SK-N-SH (cell line): ENCODE data around the gene PSENEN. TPM values are rescaled to one million over a fixed set of nuclear protein-coding genes. Genes with fewer than 3 reads are reported as not detected.

ENCODE experiments used
- CTCF ChIA-PET: fragments of 300-600, 350-600 bp; formaldehyde crosslinking; extraction: SDS; loops from one replicate; lab custom pipeline; 2021; lab: Yijun Ruan, JAX
- POLR2A ChIA-PET: fragments of 350-600 bp; sonication (Branson Sonifier 250); formaldehyde crosslinking; extraction: SDS; loops from one replicate; lab custom pipeline; 2020; ENCODE audit warnings: antibody characterized with exemption, inconsistent platforms; lab: Yijun Ruan, JAX
- DNase-seq: peaks from one replicate; pipeline ENCODE4 v3.0.0; 2012
- H2AFZ ChIP-seq: fragments of 200-600 bp; sonication (generic); 2 replicates; pipeline ENCODE4 v1.8.1; 2016; ENCODE audit warnings: antibody characterized with exemption, mild to moderate bottlenecking, low read depth
- H3F3A ChIP-seq: fragments of 200-600 bp; sonication (generic); replicated peaks from 2 replicates; pipeline ENCODE3; 2016; ENCODE audit warnings: antibody characterized with exemption, mild to moderate bottlenecking; ENCODE audit not compliant: insufficient read depth
- H3K27ac ChIP-seq, 2 experiments: fragments of 200-500 bp in 1 of 2; fragments of 200-600 bp in 1 of 2; sonication (Bioruptor generic) in 1 of 2; sonication (generic), shearing (Covaris generic) in 1 of 2; 2 replicates each; pipeline versions ENCODE4 v1.5.1 to v1.6.1; 2014 to 2016; ENCODE audit warnings: low read depth in 2 of 2, inconsistent platforms in 1 of 2, low read length in 1 of 2, mild to moderate bottlenecking in 1 of 2, mixed read lengths in 1 of 2
- H3K27me3 ChIP-seq: fragments of 200-600 bp; sonication (generic), shearing (Covaris generic); 2 replicates; pipeline ENCODE4 v1.6.1; 2016; ENCODE audit warnings: mixed run types; ENCODE audit not compliant: insufficient read depth
- H3K36me3 ChIP-seq, 2 experiments: fragments of 200-500 bp in 1 of 2; fragments of 200-600 bp in 1 of 2; sonication (Bioruptor generic) in 1 of 2; sonication (generic) in 1 of 2; replicated peaks in 1 of 2; 2 replicates each; pipeline versions ENCODE3 to v1.5.1; 2014 to 2016; ENCODE audit warnings: low read length in 1 of 2, mild to moderate bottlenecking in 1 of 2; ENCODE audit not compliant: insufficient read depth in 2 of 2, control insufficient read depth in 1 of 2
- H3K4me1 ChIP-seq, 2 experiments: fragments of 200-500 bp in 1 of 2; fragments of 200-600 bp in 1 of 2; sonication (Bioruptor generic) in 1 of 2; sonication (generic), shearing (Covaris generic) in 1 of 2; 2 replicates each; pipeline versions ENCODE4 v1.5.1 to v1.6.1; 2014 to 2016; ENCODE audit warnings: low read depth in 1 of 2, low read length in 1 of 2, mixed run types in 1 of 2; ENCODE audit not compliant: insufficient read depth in 2 of 2, control insufficient read depth in 1 of 2
- H3K4me2 ChIP-seq: fragments of 200-600 bp; sonication (generic), shearing (Covaris generic); 2 replicates; pipeline ENCODE4 v1.6.1; 2017; ENCODE audit warnings: mixed run types
- H3K4me3 ChIP-seq, 2 experiments: fragments of 200-500 bp in 1 of 2; fragments of 200-600 bp in 1 of 2; sonication (Bioruptor generic) in 1 of 2; sonication (generic), shearing (Covaris generic) in 1 of 2; 2 replicates each; pipeline versions ENCODE4 v1.5.1 to v1.8.1; 2014 to 2016; ENCODE audit warnings: low read depth in 2 of 2, inconsistent platforms in 1 of 2, low read length in 1 of 2, mild to moderate bottlenecking in 1 of 2, mixed read lengths in 1 of 2, moderate library complexity in 1 of 2
- H3K79me2 ChIP-seq: fragments of 200-600 bp; sonication (generic); 2 replicates; pipeline ENCODE4 v1.8.1; 2017; ENCODE audit warnings: mild to moderate bottlenecking; ENCODE audit not compliant: insufficient read depth
- H3K9ac ChIP-seq: fragments of 200-600 bp; sonication (generic); 2 replicates; pipeline ENCODE4 v1.6.1; 2017; ENCODE audit warnings: mixed run types
- H3K9me2 ChIP-seq: fragments of 200-600 bp; sonication (generic); 2 replicates; pipeline ENCODE4 v1.6.1; 2017; ENCODE audit warnings: mixed run types
- H3K9me3 ChIP-seq: fragments of 200-600 bp; sonication (generic); 2 replicates; pipeline ENCODE4 v1.6.1; 2017; ENCODE audit warnings: mixed run types, mild to moderate bottlenecking, moderate library complexity
- H4K20me1 ChIP-seq: fragments of 200-600 bp; sonication (generic); 2 replicates; pipeline ENCODE4 v1.6.1; 2017; ENCODE audit warnings: mild to moderate bottlenecking, mixed run types; ENCODE audit not compliant: insufficient read depth
- CTCF ChIP-seq: fragments of 200-600 bp; sonication (generic); IDR thresholded peaks from 2 replicates; pipeline ENCODE4 v1.6.1; 2017; ENCODE audit warnings: antibody characterized with exemption, mild to moderate bottlenecking, moderate library complexity
- ELF1 ChIP-seq: IDR thresholded peaks from 2 replicates; pipeline ENCODE4 v1.4.0; 2012
- EP300 ChIP-seq, 2 experiments: IDR thresholded peaks; 2 replicates each; pipeline versions ENCODE4 v1.4.0 to v1.6.1; 2012; ENCODE audit warnings: borderline replicate concordance in 1 of 2, low read depth in 1 of 2, low read length in 1 of 2
- EZH2phosphoT487 ChIP-seq: fragments of 200-600 bp; sonication (generic); IDR thresholded peaks from 2 replicates; pipeline ENCODE4 v1.6.1; 2017; ENCODE audit warnings: low read depth, mixed run types, mild to moderate bottlenecking, antibody characterized with exemption, moderate library complexity, borderline replicate concordance
- FOSL2 ChIP-seq: IDR thresholded peaks from 2 replicates; pipeline ENCODE4 v1.4.0; 2012; ENCODE audit warnings: low read depth, mild to moderate bottlenecking, moderate library complexity, borderline replicate concordance
- GATA2 ChIP-seq: sonication (generic); formaldehyde crosslinking; IDR thresholded peaks from 2 replicates; pipeline ENCODE4 v1.5.0; 2020; ENCODE audit warnings: mild to moderate bottlenecking, missing genetic modification reagents
- MAX ChIP-seq: IDR thresholded peaks from 2 replicates; pipeline ENCODE4 v1.4.0; 2012; ENCODE audit warnings: low read depth
- MEF2A ChIP-seq: IDR thresholded peaks from 2 replicates; pipeline ENCODE4 v1.4.0; 2012; ENCODE audit warnings: low read depth, borderline replicate concordance
- MXI1 ChIP-seq: IDR thresholded peaks from 2 replicates; pipeline ENCODE4 v1.6.1; 2012; ENCODE audit warnings: mild to moderate bottlenecking, low read depth, low read length, improper control_type of control experiment
- RAD21 ChIP-seq: IDR thresholded peaks from 2 replicates; pipeline ENCODE4 v1.6.1; 2012; ENCODE audit warnings: mild to moderate bottlenecking, low read length
- RCOR1 ChIP-seq: fragments of 150-350 bp; IDR thresholded peaks from 2 replicates; pipeline ENCODE4 v1.6.1; 2017; ENCODE audit warnings: antibody characterized with exemption, low read length
- RFX5 ChIP-seq: IDR thresholded peaks from 2 replicates; pipeline ENCODE4 v1.6.1; 2012; ENCODE audit warnings: mild to moderate bottlenecking, improper control_type of control experiment, low read length
- SMC3 ChIP-seq: IDR thresholded peaks from 2 replicates; pipeline ENCODE4 v1.6.1; 2012; ENCODE audit warnings: low read depth, low read length, improper control_type of control experiment
- TCF12 ChIP-seq: IDR thresholded peaks from 2 replicates; pipeline ENCODE4 v1.4.0; 2012
- USF2 ChIP-seq: fragments of 150-350 bp; IDR thresholded peaks from 2 replicates; pipeline ENCODE4 v1.6.1; 2017; ENCODE audit warnings: antibody characterized with exemption, low read length, low read depth, borderline replicate concordance
- YY1 ChIP-seq: IDR thresholded peaks from 2 replicates; pipeline ENCODE4 v1.4.0; 2012; ENCODE audit warnings: low read depth, mild to moderate bottlenecking
- ZBTB33 ChIP-seq: IDR thresholded peaks from 2 replicates; pipeline ENCODE4 v1.4.0; 2012; ENCODE audit warnings: low read depth, borderline replicate concordance
- WGBS: methylation state at CpG from one replicate; pipeline ENCODE4 v1.1.6; 2017; ENCODE audit warnings: low lambda C conversion rate; 5-methylcytosine and 5-hydroxymethylcytosine counted together
- polyA plus RNA-seq, 3 experiments: library from polyadenylated mRNA; depleted of rRNA; stranded (reverse); fragments of >200 nt; gene quantifications; 2 replicates each; pipeline ENCODE4 v1.2.3, GENCODE V29; 2012
- TF ChIP-seq, protein P1 (sequence below): fragments of 150-350 bp; IDR thresholded peaks from 2 replicates; pipeline ENCODE4 v1.6.1; 2016; ENCODE audit warnings: mild to moderate bottlenecking, low read depth, low read length
- TF ChIP-seq, protein P2 (sequence below): IDR thresholded peaks from 2 replicates; pipeline ENCODE4 v1.4.0; 2012; ENCODE audit warnings: low read depth, borderline replicate concordance

Gene PSENEN
- polyA plus RNA-seq, 1 of the 3 experiments (the other 2 are of a cell fraction): 99.2 TPM

DNA sequence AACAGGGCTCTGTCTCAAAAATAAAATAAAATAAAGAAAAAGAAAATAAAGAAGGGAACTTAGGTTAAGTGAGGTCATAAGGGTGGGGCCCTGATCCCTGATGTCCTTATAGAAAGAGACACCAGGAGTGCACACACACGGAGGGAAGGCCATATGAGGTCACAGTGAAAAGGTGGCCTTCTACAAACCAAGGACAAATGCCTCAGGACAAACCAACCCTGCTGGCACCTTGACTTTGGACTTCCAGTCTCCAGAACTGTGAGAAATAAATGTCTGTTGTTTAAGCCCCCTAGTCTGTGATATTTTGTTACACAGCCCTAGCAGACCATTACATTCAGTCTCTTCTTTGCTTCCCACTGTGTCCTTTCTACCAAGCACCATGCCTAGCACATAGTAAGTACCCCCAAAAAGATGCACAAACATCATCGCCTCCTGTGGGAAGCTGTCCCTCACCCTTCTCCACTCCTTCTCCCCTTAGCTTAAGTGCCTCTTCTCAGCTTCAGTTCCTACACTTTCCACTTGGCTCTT is 49.5 kb upstream of the PSENEN start:
- Histone ChIP-seq H3K27me3 (peaks cover 7% of the 10 kb centered on the region; the same call in 1 of the 2 replicates), H3K27ac (no peak overlapping the region), H3K36me3 (no peaks in the 10 kb centered on the region), H3K79me2 (no peaks in the 10 kb centered on the region), H3K9me3 (no peaks in the 10 kb centered on the region), H3K4me1 (no peaks in the 10 kb centered on the region), H2AFZ (no peak overlapping the region), H3K4me2 (no peak overlapping the region), H3K4me3 (no peak overlapping the region), H3K9me2 (no peaks in the 10 kb centered on the region), H4K20me1 (no peaks in the 10 kb centered on the region), H3F3A (no peaks in the 10 kb centered on the region), H3K9ac (no peak overlapping the region)
- TF ChIP-seq MAX (no peak), MXI1 (no peak), YY1 (no peak), EZH2phosphoT487 (no peak), ELF1 (no peak), RAD21 (no peak), SMC3 (no peak), CTCF (no peak), MEF2A (no peak), EP300 (IDR thresholded peaks at IDR 0.05; ENCODE audit: borderline replicate concordance in 1 of 2, low read depth in 1 of 2, low read length in 1 of 2) (no peak)
- TF ChIP-seq, protein P1, sequence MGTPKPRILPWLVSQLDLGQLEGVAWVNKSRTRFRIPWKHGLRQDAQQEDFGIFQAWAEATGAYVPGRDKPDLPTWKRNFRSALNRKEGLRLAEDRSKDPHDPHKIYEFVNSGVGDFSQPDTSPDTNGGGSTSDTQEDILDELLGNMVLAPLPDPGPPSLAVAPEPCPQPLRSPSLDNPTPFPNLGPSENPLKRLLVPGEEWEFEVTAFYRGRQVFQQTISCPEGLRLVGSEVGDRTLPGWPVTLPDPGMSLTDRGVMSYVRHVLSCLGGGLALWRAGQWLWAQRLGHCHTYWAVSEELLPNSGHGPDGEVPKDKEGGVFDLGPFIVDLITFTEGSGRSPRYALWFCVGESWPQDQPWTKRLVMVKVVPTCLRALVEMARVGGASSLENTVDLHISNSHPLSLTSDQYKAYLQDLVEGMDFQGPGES: no peak
- CTCF ChIA-PET: interaction anchor here (0.6 to 2.2 kb wide), 4 partner anchors 13 to 124 kb away, joined by 3 to 8 read pairs (median 4); no protein-coding TSS in a partner anchor
- 59% methylated on average over 2 of the region's 2 CpGs for WGBS
- no peak for DNase-seq
- POLR2A ChIA-PET: no interaction called here

DNA sequence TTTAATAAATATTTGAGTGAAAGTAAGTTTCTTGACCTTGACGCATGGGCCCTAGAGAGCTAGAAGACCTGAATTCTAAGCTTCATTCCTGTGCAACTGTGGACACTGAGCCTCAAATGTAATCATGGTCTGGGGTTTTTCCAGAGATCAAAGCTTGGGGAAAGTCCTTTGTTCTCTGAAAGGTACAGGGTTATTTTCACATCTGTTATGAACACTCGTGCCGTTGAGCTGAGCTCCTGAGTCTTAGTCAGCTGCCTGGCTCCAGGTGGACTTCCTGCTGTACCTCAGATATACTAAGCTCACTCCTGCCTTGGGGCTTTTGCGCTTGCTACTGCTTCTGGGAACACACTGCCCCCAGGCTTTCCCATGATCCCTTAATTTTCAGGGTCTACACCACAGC is 48.6 kb upstream of the PSENEN start:
- POLR2A ChIA-PET: no interaction called here
- CTCF ChIA-PET: interaction anchor here (2.2 kb wide), 1 partner anchor 19 kb away, joined by 8 read pairs; no protein-coding TSS in a partner anchor
- TF ChIP-seq EZH2phosphoT487 (no peak), RCOR1 (no peak), TCF12 (no peak), EP300 (IDR thresholded peaks at IDR 0.05; ENCODE audit: borderline replicate concordance in 1 of 2, low read depth in 1 of 2, low read length in 1 of 2) (no peak), GATA2 (no peak), USF2 (no peak), ZBTB33 (no peak), FOSL2 (no peak), RFX5 (no peak), ELF1 (no peak)
- TF ChIP-seq, protein P2, sequence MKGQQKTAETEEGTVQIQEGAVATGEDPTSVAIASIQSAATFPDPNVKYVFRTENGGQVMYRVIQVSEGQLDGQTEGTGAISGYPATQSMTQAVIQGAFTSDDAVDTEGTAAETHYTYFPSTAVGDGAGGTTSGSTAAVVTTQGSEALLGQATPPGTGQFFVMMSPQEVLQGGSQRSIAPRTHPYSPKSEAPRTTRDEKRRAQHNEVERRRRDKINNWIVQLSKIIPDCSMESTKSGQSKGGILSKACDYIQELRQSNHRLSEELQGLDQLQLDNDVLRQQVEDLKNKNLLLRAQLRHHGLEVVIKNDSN: no peak
- TF ChIP-seq, protein P1: no peak

More for the DNA sequence above, 48.6 kb upstream of the PSENEN start:
- no peak overlapping the region for H2AFZ ChIP-seq
- DNase-seq: no peak
- WGBS: 44% methylated on average over 4 of the region's 4 CpGs
- H3K36me3 ChIP-seq: no peaks in the 10 kb centered on the region
- H3K9me3 ChIP-seq: no peaks in the 10 kb centered on the region
- no peaks in the 10 kb centered on the region for H3F3A ChIP-seq
- no peaks in the 10 kb centered on the region for H4K20me1 ChIP-seq
- H3K27me3 ChIP-seq: peaks cover 7% of the 10 kb centered on the region; the same call in 1 of the 2 replicates
- no peak overlapping the region for H3K27ac ChIP-seq
- no peak overlapping the region for H3K9ac ChIP-seq
- H3K4me1 ChIP-seq: no peaks in the 10 kb centered on the region
- no peaks in the 10 kb centered on the region for H3K9me2 ChIP-seq
- no peak overlapping the region for H3K4me3 ChIP-seq
- no peak overlapping the region for H3K4me2 ChIP-seq
- H3K79me2 ChIP-seq: no peaks in the 10 kb centered on the region
